Measurements from ENCODE around the gene CENPT. TPM values are rescaled to one million over a fixed set of nuclear protein-coding genes. Genes with fewer than 3 reads are reported as not detected.

Gene CENPT
- total and polyA plus RNA-seq, 10 of the 15 experiments (the other 5 are each of a cell fraction or from before 2014, with no cell fraction given), result 1.1 to 45.7 (median 24.5) TPM

DNA sequence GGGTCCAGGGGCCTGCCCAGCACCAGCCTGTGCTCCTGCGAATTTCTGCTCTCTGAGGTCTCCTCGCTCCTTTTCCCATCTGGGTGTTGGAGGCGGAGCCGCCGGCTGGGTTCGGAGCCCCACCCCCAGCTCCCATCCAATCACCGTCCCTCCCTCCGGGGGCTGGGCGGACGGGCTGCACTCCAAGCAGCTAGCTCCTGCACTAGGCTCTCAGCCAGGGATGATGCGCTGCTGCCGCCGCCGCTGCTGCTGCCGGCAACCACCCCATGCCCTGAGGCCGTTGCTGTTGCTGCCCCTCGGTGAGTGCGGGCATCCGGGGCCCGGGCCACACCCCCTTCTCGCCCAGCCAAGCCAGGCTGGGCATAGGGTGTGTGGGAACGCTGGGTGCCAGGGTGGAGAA, 37.2 kb upstream of the CENPT start, which contains the start of gene NRN1L:
NRN1L (plus strand) TSS at position 202 of the 400 bp plus-strand sequence; CDS start at position 221, 19 bp downstream.
- H3K79me2 ChIP-seq (ENCODE audit: control insufficient read depth, insufficient read depth, low read length), result no peaks in the 10 kb centered on the region
- H3K27ac ChIP-seq (ENCODE audit: control insufficient read depth, insufficient read depth), result no peak within 1 kb of the TSS
- no peak for TF ChIP-seq RBBP5 (conservative IDR thresholded peaks at IDR 0.05)
- TF ChIP-seq SP1 (IDR thresholded peaks at IDR 0.05; ENCODE audit: low read depth, low read length), result no peak
- TF ChIP-seq POLR2A (IDR thresholded peaks at IDR 0.05; ENCODE audit: low read depth, low read length), result 0 out of 2 replicates have a peak, but pooled peaks have one; percentile 39
- SMC1A ChIA-PET (ENCODE audit: uncharacterized antibody, unreplicated experiment), result interaction anchor here (1.3 to 2.2 kb wide), 5 partner anchors 8 to 234 kb away, joined by 3 to 14 read pairs (median 5); partner anchors contain the start of gene PSKH1
- POLR2A ChIA-PET, result interaction anchor here (1.3 kb wide), 1 partner anchor 13 kb away, joined by 3 read pairs; no protein-coding TSS in a partner anchor
- in situ Hi-C loops (cut with MboI), result no loop called here
- peaks cover 9 to 39% of the 10 kb centered on the region in 2 experiments; a peak in 3 of 4 replicates for H3K36me3 ChIP-seq (ENCODE audit: control insufficient read depth in 2 of 2, insufficient read depth in 2 of 2, low read length in 1 of 2)
- RAD21 ChIA-PET (ENCODE audit: unreplicated experiment), result interaction anchor here (0.6 to 3.2 kb wide), 4 partner anchors 16 to 177 kb away, joined by 3 to 14 read pairs (median 4); no protein-coding TSS in a partner anchor
- no peak within 1 kb of the TSS for H3K4me2 ChIP-seq (ENCODE audit: control insufficient read depth, insufficient read depth)
- no peak within 1 kb of the TSS for H3K4me3 ChIP-seq
- CTCF ChIA-PET, result interaction anchor here (0.9 to 5.6 kb wide), 13 partner anchors 8 to 156 kb away, joined by 3 to 39 read pairs (median 5); partner anchors contain the start of genes EDC4, NUTF2, PSKH1 and PSMB10
- no peaks in the 10 kb centered on the region for H3K9me3 ChIP-seq (replicated peaks; ENCODE audit: control insufficient read depth, insufficient read depth, low read length)
- 99% methylated on average over 22 of the region's 22 CpGs for WGBS (ENCODE audit: insufficient coverage, insufficient replicate concordance, low lambda C conversion rate, missing lambda C conversion rate)
- H3K9ac ChIP-seq (ENCODE audit: control insufficient read depth, insufficient read depth, low read length), result no peak within 1 kb of the TSS
- FAIRE-seq, result no peak
- DNase-seq (ENCODE audit: low read depth, low spot score), result no peak
- no peaks in the 10 kb centered on the region for H3K27me3 ChIP-seq (replicated peaks in 1 of 2; ENCODE audit: control insufficient read depth in 2 of 2, insufficient read depth in 2 of 2, low read length in 1 of 2)
- H4K20me1 ChIP-seq (ENCODE audit: control insufficient read depth, insufficient read depth), result no peaks in the 10 kb centered on the region
- no peak within 1 kb of the TSS for H2AFZ ChIP-seq (ENCODE audit: control insufficient read depth, low read depth, low read length)
- BruUV-seq (replicated peaks), result no TSS peak
- intact Hi-C loops (cut with micrococcal nuclease; ENCODE audit: unreplicated experiment), result loop anchor here (5.0 kb wide), 1 partner anchor 343 kb away; no protein-coding TSS in a partner anchor
- no peak for ATAC-seq
- H3K4me1 ChIP-seq (ENCODE audit: control insufficient read depth, insufficient read depth, low read length), result no peaks in the 10 kb centered on the region

DNA sequence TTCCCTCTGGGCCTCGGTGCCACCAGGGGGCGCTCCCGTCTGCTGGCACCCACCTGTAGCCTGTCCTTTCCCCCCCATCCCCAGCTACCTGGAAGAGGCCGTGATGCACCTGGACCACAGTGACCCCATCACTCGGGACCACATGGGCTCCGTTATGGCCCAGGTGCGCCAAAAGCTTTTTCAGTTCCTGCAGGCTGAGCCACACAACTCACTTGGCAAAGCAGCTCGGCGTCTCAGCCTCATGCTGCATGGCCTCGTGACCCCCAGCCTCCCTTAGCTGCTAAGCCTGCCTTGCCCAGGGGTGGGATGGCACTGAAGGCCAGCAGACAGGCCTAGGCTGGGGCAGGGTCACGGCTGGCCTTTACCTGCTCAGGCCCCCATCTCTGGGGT, 36.4 kb upstream of the CENPT start:
- SMC1A ChIA-PET (ENCODE audit: uncharacterized antibody, unreplicated experiment), result interaction anchor here (0.7 to 2.2 kb wide), 9 partner anchors 9 to 363 kb away, joined by 3 to 14 read pairs (median 3); partner anchors contain the start of gene PSKH1
- RAD21 ChIA-PET (ENCODE audit: unreplicated experiment), result interaction anchor here (0.6 to 3.2 kb wide), 6 partner anchors 14 to 1426 kb away, joined by 3 to 14 read pairs (median 4); partner anchors contain the start of gene PSMB10
- no peak for DNase-seq (ENCODE audit: low read depth, low spot score)
- no peak overlapping the region for H3K27ac ChIP-seq (ENCODE audit: control insufficient read depth, insufficient read depth)
- no peak overlapping the region for H3K9ac ChIP-seq (ENCODE audit: control insufficient read depth, insufficient read depth, low read length)
- FAIRE-seq, result no peak
- CTCF ChIA-PET, result interaction anchor here (0.7 to 5.6 kb wide), 37 partner anchors 9 to 211 kb away, joined by 3 to 39 read pairs (median 4); partner anchors contain the start of genes CENPT, EDC4, NUTF2 and PSKH1
- no TSS peak for BruUV-seq (replicated peaks)
- H3K36me3 ChIP-seq (ENCODE audit: control insufficient read depth in 2 of 2, insufficient read depth in 2 of 2, low read length in 1 of 2), result peaks cover 9 to 47% of the 10 kb centered on the region in 2 experiments; a peak in 3 of 4 replicates
- H3K9me3 ChIP-seq (replicated peaks; ENCODE audit: control insufficient read depth, insufficient read depth, low read length), result no peaks in the 10 kb centered on the region
- WGBS (ENCODE audit: insufficient coverage, insufficient replicate concordance, low lambda C conversion rate, missing lambda C conversion rate), result 42% methylated on average over 11 of the region's 11 CpGs
- H3K4me3 ChIP-seq, result no peak overlapping the region
- intact Hi-C loops (cut with micrococcal nuclease; ENCODE audit: unreplicated experiment), result loop anchor here (2.0 to 5.0 kb wide), 2 partner anchors 157 to 343 kb away; no protein-coding TSS in a partner anchor
- POLR2A ChIA-PET, result interaction anchor here (0.5 to 1.0 kb wide), 3 partner anchors 8 to 239 kb away, joined by 3 to 9 read pairs (median 3); partner anchors contain the start of gene CARMIL2
- H3K4me1 ChIP-seq (ENCODE audit: control insufficient read depth, insufficient read depth, low read length), result no peaks in the 10 kb centered on the region
- H3K27me3 ChIP-seq (replicated peaks in 1 of 2; ENCODE audit: control insufficient read depth in 2 of 2, insufficient read depth in 2 of 2, low read length in 1 of 2), result no peaks in the 10 kb centered on the region
- no peak overlapping the region for H3K4me2 ChIP-seq (ENCODE audit: control insufficient read depth, insufficient read depth)
- in situ Hi-C loops (cut with MboI), result no loop called here
- peak; percentile 93 for ATAC-seq
- H3K79me2 ChIP-seq (ENCODE audit: control insufficient read depth, insufficient read depth, low read length), result no peaks in the 10 kb centered on the region
- H4K20me1 ChIP-seq (ENCODE audit: control insufficient read depth, insufficient read depth), result no peaks in the 10 kb centered on the region
- no peak overlapping the region for H2AFZ ChIP-seq (ENCODE audit: control insufficient read depth, low read depth, low read length)
- TF ChIP-seq USF1 (IDR thresholded peaks at IDR 0.05; ENCODE audit: borderline replicate concordance, extremely low read length, insufficient read depth, low read depth, low read length), result no peak
- no peak for TF ChIP-seq POLR2A (IDR thresholded peaks at IDR 0.05; ENCODE audit: low read depth, low read length)
- peak; percentile 70 for TF ChIP-seq RAD21 (IDR thresholded peaks at IDR 0.05; ENCODE audit: insufficient read depth, low read depth, low read length)
- no peak for TF ChIP-seq TCF7 (IDR thresholded peaks at IDR 0.05; ENCODE audit: borderline replicate concordance)
- TF ChIP-seq, protein P1, sequence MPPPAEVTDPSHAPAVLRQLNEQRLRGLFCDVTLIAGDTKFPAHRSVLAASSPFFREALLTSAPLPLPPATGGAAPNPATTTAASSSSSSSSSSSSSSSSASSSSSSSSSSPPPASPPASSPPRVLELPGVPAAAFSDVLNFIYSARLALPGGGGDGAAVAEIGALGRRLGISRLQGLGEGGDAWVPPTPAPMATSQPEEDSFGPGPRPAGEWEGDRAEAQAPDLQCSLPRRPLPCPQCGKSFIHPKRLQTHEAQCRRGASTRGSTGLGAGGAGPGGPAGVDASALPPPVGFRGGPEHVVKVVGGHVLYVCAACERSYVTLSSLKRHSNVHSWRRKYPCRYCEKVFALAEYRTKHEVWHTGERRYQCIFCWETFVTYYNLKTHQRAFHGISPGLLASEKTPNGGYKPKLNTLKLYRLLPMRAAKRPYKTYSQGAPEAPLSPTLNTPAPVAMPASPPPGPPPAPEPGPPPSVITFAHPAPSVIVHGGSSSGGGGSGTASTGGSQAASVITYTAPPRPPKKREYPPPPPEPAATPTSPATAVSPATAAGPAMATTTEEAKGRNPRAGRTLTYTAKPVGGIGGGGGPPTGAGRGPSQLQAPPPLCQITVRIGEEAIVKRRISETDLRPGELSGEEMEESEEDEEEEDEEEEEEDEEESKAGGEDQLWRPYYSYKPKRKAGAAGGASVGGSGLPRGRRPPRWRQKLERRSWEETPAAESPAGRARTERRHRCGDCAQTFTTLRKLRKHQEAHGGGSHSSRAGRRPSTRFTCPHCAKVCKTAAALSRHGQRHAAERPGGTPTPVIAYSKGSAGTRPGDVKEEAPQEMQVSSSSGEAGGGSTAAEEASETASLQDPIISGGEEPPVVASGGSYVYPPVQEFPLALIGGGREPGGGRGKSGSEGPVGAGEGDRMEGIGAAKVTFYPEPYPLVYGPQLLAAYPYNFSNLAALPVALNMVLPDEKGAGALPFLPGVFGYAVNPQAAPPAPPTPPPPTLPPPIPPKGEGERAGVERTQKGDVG (CRISPR knock-in tag; IDR thresholded peaks at IDR 0.05), result no peak
- TF ChIP-seq JUNB (IDR thresholded peaks at IDR 0.05), result no peak
- TF ChIP-seq CHD4 (IDR thresholded peaks at IDR 0.05), result no peak
- TF ChIP-seq SMARCA5 (IDR thresholded peaks at IDR 0.05), result peak; percentile 40; the same call in 1 of the 2 replicates
- no peak for TF ChIP-seq RCOR1 (conservative IDR thresholded peaks at IDR 0.05; ENCODE audit: low read depth, low read length)
- TF ChIP-seq PAX5 (IDR thresholded peaks at IDR 0.05; ENCODE audit: borderline replicate concordance, low read depth, low read length), result no peak
- TF ChIP-seq MAX (IDR thresholded peaks at IDR 0.05; ENCODE audit: low read depth, low read length), result no peak

All from GM12878 (cell line).